K562 (cell line): ENCODE measurements around the gene INSYN2B. TPM values are rescaled to one million over a fixed set of nuclear protein-coding genes. Genes with fewer than 3 reads are reported as not detected.

Experiments
- ATAC-seq: fragments of 200-7000 bp; cut with Tn5 transposase; 3 replicates; pipeline ENCODE4 v1.9.1; 2020; ENCODE audit warnings: moderate library complexity
- BruUV-seq: library from RNA; stranded (reverse); fragments of 400-500 nt; replicated peaks from 2 replicates; lab custom pipeline; 2021; lab: Mats Ljungman, UMichigan
- CTCF ChIA-PET: fragments of 300-600 bp; formaldehyde crosslinking; extraction: SDS; loops from one replicate; lab custom pipeline; 2021; ENCODE audit warnings: low intra/inter-chr PET ratio; lab: Yijun Ruan, JAX
- POLR2A ChIA-PET: fragments of 300-600, 350-650 bp; sonication (Branson Sonifier 250); formaldehyde crosslinking; extraction: SDS; loops from one replicate; lab custom pipeline; 2021; ENCODE audit warnings: antibody characterized with exemption, inconsistent platforms; lab: Yijun Ruan, JAX
- DNase-seq, 4 experiments: peaks; one replicate each; pipeline versions ENCODE4 v3.0.0 to v3.0.0-alpha.2; 2011 to 2018; ENCODE audit warnings: low spot score in 3 of 4, mixed read lengths in 3 of 4; ENCODE audit errors: extremely low read depth in 1 of 4
- FAIRE-seq: peaks from 2 replicates; lab custom pipeline; 2011; peaks lifted over from hg19 to GRCh38; lab: Jason Lieb, UNC
- H2AFZ ChIP-seq: 2 replicates; pipeline ENCODE4 v1.6.0; 2011; ENCODE audit warnings: low read depth, low read length, control low read depth, inconsistent platforms
- H3K27ac ChIP-seq: fragments of 200-600 bp; 3 replicates; pipeline ENCODE4 v1.8.0; 2011; ENCODE audit warnings: low read depth, mild to moderate bottlenecking, control low read depth, inconsistent platforms, low read length, moderate library complexity, mixed read lengths; ENCODE audit errors: extremely low read depth
- H3K27me3 ChIP-seq, 2 experiments: fragments of 300-600 bp in 1 of 2; 2 replicates in 1 of 2; 3 replicates in 1 of 2; pipeline versions ENCODE4 v1.6.0 to v1.8.0; 2011; ENCODE audit warnings: inconsistent platforms in 2 of 2, low read length in 2 of 2, mild to moderate bottlenecking in 1 of 2, mixed read lengths in 1 of 2, moderate library complexity in 1 of 2; ENCODE audit not compliant: control insufficient read depth in 2 of 2, insufficient read depth in 2 of 2
- H3K36me3 ChIP-seq: fragments of 300-600 bp; 3 replicates; pipeline ENCODE4 v1.8.0; 2011; ENCODE audit warnings: mild to moderate bottlenecking, low read length, inconsistent platforms; ENCODE audit not compliant: control insufficient read depth, insufficient read depth
- H3K4me1 ChIP-seq, 2 experiments: fragments of 200-600 bp in 1 of 2; replicated peaks in 1 of 2; 2 replicates in 1 of 2; 3 replicates in 1 of 2; pipeline versions ENCODE4 v1.5.1 to v1.8.0; 2011; ENCODE audit warnings: inconsistent platforms in 2 of 2, low read length in 2 of 2, mild to moderate bottlenecking in 1 of 2, mixed read lengths in 1 of 2, moderate library complexity in 1 of 2; ENCODE audit not compliant: control insufficient read depth in 2 of 2, insufficient read depth in 2 of 2
- H3K4me2 ChIP-seq: 2 replicates; pipeline ENCODE4 v1.6.1; 2011; ENCODE audit warnings: low read length, control low read depth, inconsistent platforms, mixed read lengths; ENCODE audit not compliant: insufficient read depth
- H3K4me3 ChIP-seq: fragments of 200-600 bp; sonication (generic), shearing (Covaris generic); 2 replicates; pipeline ENCODE4 v1.5.1; 2016; ENCODE audit warnings: control low read depth, inconsistent platforms
- H3K79me2 ChIP-seq: fragments of 200-600 bp; 3 replicates; pipeline ENCODE4 v1.8.0; 2011; ENCODE audit warnings: low read length, inconsistent platforms; ENCODE audit not compliant: control insufficient read depth, insufficient read depth
- H3K9ac ChIP-seq, 2 experiments: 2 replicates each; pipeline versions ENCODE4 v1.6.0 to v1.6.1; 2011; ENCODE audit warnings: low read depth in 2 of 2, low read length in 2 of 2, control low read depth in 1 of 2, inconsistent platforms in 1 of 2, mild to moderate bottlenecking in 1 of 2, mixed read lengths in 1 of 2; ENCODE audit not compliant: insufficient read depth in 1 of 2
- H3K9me1 ChIP-seq: one replicate; pipeline ENCODE4 v1.6.0; 2011; ENCODE audit warnings: inconsistent platforms, mild to moderate bottlenecking, low read length, moderate library complexity; ENCODE audit not compliant: control insufficient read depth, insufficient read depth
- H3K9me3 ChIP-seq: replicated peaks from 2 replicates; pipeline ENCODE4 v1.5.1; 2011; ENCODE audit warnings: low read depth, low read length, inconsistent platforms; ENCODE audit not compliant: control insufficient read depth, insufficient read depth
- H4K20me1 ChIP-seq: replicated peaks from 2 replicates; pipeline ENCODE4 v1.6.1; 2011; ENCODE audit warnings: low read length, inconsistent platforms, mixed read lengths; ENCODE audit not compliant: control insufficient read depth, insufficient read depth
- LARP7 ChIP-seq: fragments of 450-650 bp; IDR thresholded peaks from 2 replicates; pipeline ENCODE4 v1.6.1; 2016
- NFE2 ChIP-seq: IDR thresholded peaks from 2 replicates; pipeline ENCODE4 v1.6.1; 2014; ENCODE audit warnings: antibody characterized with exemption, low read depth
- POLR2AphosphoS5 ChIP-seq: IDR thresholded peaks from 2 replicates; pipeline ENCODE4 v1.6.1; 2011; ENCODE audit warnings: mild to moderate bottlenecking, low read depth, low read length, moderate library complexity; ENCODE audit not compliant: control insufficient read depth, insufficient read depth
- RBM25 ChIP-seq: fragments of 200-400 bp; formaldehyde crosslinking; IDR thresholded peaks from 2 replicates; pipeline ENCODE4 v1.6.1; 2018; ENCODE audit warnings: low read length, low read depth, moderate library complexity; ENCODE audit not compliant: severe bottlenecking
- RFX1 ChIP-seq: fragments of 450-650 bp; IDR thresholded peaks from 2 replicates; pipeline ENCODE4 v1.6.1; 2016; ENCODE audit warnings: mild to moderate bottlenecking, moderate library complexity
- ZNF3 ChIP-seq: fragments of 250-450 bp; sonication (Bioruptor Pico); IDR thresholded peaks from 2 replicates; pipeline ENCODE4 v1.5.0; 2021; ENCODE audit warnings: mild to moderate bottlenecking, moderate library complexity
- WGBS: fragments of 100-300 bp; shearing (Covaris generic); methylation state at CpG from one replicate; pipeline ENCODE4 v1.1.6; 2016; ENCODE audit warnings: low coverage, mixed read lengths; ENCODE audit not compliant: insufficient coverage; ENCODE audit errors: missing lambda C conversion rate; 5-methylcytosine and 5-hydroxymethylcytosine counted together
- in situ Hi-C: fragments of 300-500 bp; cut with MboI; formaldehyde crosslinking; loops from 4 replicates; pipeline ENCODE4 v1.15.0; 2018; ENCODE audit warnings: inconsistent platforms, mixed read lengths
- intact Hi-C: fragments of 100-400 bp; cut with micrococcal nuclease; formaldehyde crosslinking; loops from 2 replicates; pipeline ENCODE4 v1.14.2; 2022
- polyA plus RNA-seq, 8 experiments: library from polyadenylated mRNA; depleted of rRNA in 4 of 8; stranded (reverse) in 5 of 8; unstranded in 3 of 8; fragments of >200 nt; fragmentation: Nextera tagmentation in 2 of 8; fragmentation: Illumina TruSeq in 1 of 8; extraction: Ambion mirVana in 2 of 8; extraction: Trizol in 1 of 8; gene quantifications; 2 replicates each; pipeline versions ENCODE4 v1.2.1 to v1.2.3, GENCODE V29; 2011 to 2014; ENCODE audit warnings: inconsistent platforms in 1 of 8, missing spikeins in 1 of 8
- total RNA-seq, 7 experiments: library from RNA; depleted of rRNA in 6 of 7; stranded (reverse); fragments of >200 nt in 6 of 7; fragmentation: Illumina TruSeq in 2 of 7; extraction: Trizol in 2 of 7; gene quantifications; 2 replicates each; pipeline versions ENCODE4 v1.2.1 to v1.2.3, GENCODE V29; 2011 to 2021; ENCODE audit warnings: low replicate concordance in 1 of 7

The INSYN2B gene
- total and polyA plus RNA-seq, 9 of the 15 experiments (the other 6 are each of a cell fraction or from before 2014, with no cell fraction given), result not detected

- no peak for ATAC-seq
- Histone ChIP-seq H3K79me2 (no peaks in the 10 kb centered on the region), H3K9ac (no peak overlapping the region), H3K4me3 (no peak overlapping the region), H3K27me3 (no peaks in the 10 kb centered on the region), H3K4me2 (no peak overlapping the region), H3K27ac (no peak overlapping the region)
- BruUV-seq, result no TSS peak
- no peak for DNase-seq
- WGBS, result 8% methylated on average over 6 of the region's 6 CpGs
- TF ChIP-seq NFE2, result 0 out of 2 replicates have a peak, but pooled peaks have one; percentile 17
- TF ChIP-seq LARP7, result no peak
- TF ChIP-seq RFX1, result peak; percentile 29; the same call in 1 of the 2 replicates
- TF ChIP-seq, all 486 proteins: peak for 2
- H3K36me3 ChIP-seq, result no peaks in the 10 kb centered on the region
- 0 out of 2 replicates have a peak, but pooled peaks cover 2% of the 10 kb centered on the region for H4K20me1 ChIP-seq
- H3K9me1 ChIP-seq, result no peaks in the 10 kb centered on the region
- CTCF ChIA-PET, result no interaction called here
- H3K9me3 ChIP-seq, result no peaks in the 10 kb centered on the region
- POLR2A ChIA-PET, result interaction anchor here (0.6 kb wide), 1 partner anchor 347 kb away, joined by 3 read pairs; no protein-coding TSS in a partner anchor
- no peaks in the 10 kb centered on the region for H3K4me1 ChIP-seq
- FAIRE-seq, result no peak
- in situ Hi-C loops (no loop called here), intact Hi-C loops (no loop called here)
- H2AFZ ChIP-seq, result no peak overlapping the region
Observed at GRCh38 chr5:170006021-170006420, 25.7 kb upstream of the INSYN2B start.

DNA sequence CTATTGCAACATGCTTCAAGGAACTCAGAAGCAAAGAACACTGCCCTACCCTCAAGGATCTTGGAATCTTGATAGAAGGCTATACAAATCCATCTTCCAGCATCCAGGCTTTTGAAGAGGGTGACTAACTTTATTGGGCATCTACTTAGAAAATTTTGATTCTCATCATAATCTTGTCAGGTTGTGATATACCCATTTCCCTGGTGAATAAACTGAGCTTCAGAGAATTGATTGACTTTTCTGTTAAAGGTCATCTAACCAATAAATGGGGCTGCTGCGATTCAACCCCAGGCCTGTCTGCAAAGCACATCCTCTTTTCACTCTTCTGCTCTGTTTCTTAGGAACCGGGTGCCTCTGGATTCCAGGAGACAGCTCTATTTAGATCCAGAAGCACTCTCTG is 19.9 kb upstream of the INSYN2B start:
- intact Hi-C loops (no loop called here), in situ Hi-C loops (no loop called here)
- WGBS, result 0% methylated on average over 2 of the region's 2 CpGs
- POLR2A ChIA-PET, result no interaction called here
- no peak overlapping the region for H2AFZ ChIP-seq
- CTCF ChIA-PET, result no interaction called here
- no peaks in the 10 kb centered on the region for H3K79me2 ChIP-seq
- no peaks in the 10 kb centered on the region for H3K27me3 ChIP-seq
- H4K20me1 ChIP-seq, result 0 out of 2 replicates have a peak, but pooled peaks cover 2% of the 10 kb centered on the region
- ATAC-seq, result no peak
- H3K4me3 ChIP-seq, result no peak overlapping the region
- no peaks in the 10 kb centered on the region for H3K36me3 ChIP-seq
- H3K9me1 ChIP-seq, result no peaks in the 10 kb centered on the region
- no peak overlapping the region for H3K4me2 ChIP-seq
- no peaks in the 10 kb centered on the region for H3K4me1 ChIP-seq
- TF ChIP-seq POLR2AphosphoS5 (no peak), RBM25 (peak; percentile 76), ZNF3 (CRISPR knock-in tag) (peak; percentile 75; the same call in 1 of the 2 replicates)
- H3K27ac ChIP-seq, result no peak overlapping the region
- no peak for FAIRE-seq
- BruUV-seq, result no TSS peak
- H3K9ac ChIP-seq, result no peak overlapping the region
- H3K9me3 ChIP-seq, result no peaks in the 10 kb centered on the region
- DNase-seq, result no peak
